ENCODE data around the gene PHTF1.

GRCh38 chr1:113691184-113691583, 68.1 kb downstream of the PHTF1 start:
- no peak for TF ChIP-seq CTCF (IDR thresholded peaks at IDR 0.05)
- no peak for TF ChIP-seq POLR2A (IDR thresholded peaks at IDR 0.05; ENCODE audit: low read depth)

Data from esophagus muscularis mucosa (tissue), 3 donors.